ENCODE measurements around the gene CGN.
"Not testable (repeated sequence)": the region's sequence is repeated elsewhere in the genome, so short reads cannot be mapped to it uniquely, and the experiment has no call there.

The CGN gene

DNA sequence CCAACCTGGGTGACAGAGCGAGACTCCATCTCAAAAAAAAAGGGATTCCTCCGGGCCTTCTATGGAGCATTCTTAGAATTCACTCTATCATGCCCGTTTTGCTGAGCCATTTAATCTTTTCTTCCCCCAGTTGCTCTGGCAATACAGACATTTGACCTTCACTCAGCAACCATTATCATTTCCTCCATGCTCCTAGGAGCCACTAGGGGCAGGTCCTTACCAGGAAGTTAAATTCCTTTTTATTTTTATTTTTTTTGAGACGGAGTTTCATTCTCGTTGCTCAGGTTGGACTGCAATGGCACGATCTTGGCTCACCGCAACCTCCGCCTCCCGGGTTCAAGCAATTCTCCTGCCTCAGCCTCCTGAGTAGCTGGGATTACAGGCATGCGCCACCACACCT is 9.7 kb upstream of the CGN start:
- DNase-seq = no peak

DNA sequence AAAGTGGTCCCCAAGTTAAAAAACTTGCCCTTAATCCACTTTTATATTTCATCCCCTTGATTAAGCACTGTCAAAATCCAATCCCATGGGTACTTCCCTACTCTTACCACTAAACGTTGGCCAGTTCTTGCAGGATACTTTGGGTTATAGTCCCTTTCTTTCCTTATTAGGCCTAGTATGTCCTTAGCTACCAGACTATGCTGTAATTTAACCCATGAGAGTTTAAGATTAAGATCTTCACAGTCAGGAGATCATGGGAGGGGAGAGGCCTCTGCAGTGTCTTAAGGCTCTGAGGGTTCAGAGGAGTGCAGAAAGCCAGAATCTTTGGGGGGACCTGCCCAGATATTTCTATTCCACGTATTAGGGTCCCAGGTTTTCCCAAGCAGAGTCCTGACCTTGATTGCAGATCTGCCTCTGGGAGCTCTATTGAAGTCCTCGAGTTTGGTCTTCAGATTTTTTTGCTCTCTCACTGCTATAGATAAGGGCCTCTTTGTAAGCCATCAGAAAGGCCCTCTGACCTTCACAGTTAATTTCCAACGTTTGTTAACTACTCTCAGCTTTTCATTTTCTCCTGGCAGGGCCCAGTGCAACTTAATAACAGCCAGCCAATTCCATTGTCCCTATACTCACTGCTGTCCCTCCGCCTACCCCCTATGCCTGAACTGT is 9.0 kb upstream of the CGN start:
- DNase-seq = no peak

DNA sequence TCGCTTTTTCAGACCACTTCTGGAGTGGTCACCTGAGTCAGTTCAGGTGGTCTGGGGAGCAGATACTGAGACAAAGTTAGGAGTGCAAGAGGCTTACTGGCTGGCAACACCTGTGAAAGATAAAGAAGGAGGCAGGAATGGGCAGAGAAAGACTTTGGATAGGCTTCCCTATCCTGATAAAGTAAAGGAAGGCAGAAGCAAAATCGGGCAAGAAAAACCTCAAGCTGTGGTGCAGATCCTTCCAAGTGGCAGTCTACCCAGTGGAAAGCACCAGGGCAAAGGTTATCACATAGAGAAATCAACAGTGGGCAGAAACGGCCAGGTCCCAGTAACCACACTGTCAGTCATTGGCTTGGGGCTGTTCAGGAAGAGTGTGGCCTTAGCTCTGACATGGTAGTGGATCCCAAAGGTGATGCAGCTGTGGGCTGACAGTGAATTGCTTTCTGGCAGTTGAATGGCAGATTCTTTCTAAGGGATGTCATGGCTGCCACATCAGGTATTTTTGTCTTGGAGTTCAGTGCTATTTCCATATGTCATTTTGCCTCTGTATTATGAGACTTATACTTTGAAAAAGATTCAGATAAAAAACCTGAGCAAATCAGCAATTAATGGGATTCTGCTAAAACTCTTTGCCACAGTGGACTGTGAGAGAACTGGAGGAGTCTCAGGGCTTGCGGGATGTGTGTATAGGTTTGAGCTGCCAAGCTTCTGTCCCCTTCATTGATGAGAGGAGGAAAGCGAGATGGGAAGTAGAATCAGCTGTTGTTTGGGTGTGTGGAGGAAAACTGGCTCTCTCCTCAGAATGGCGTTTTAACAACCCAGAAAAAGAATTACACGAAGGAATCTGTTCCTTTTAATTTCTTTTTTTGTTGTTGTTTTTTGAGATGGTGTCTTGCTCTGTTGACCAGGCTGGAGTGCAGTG is 8.1 kb upstream of the CGN start:
- DNase-seq = no peak

- no peak for DNase-seq
Observed at GRCh38 chr1:151504252-151504651, 6.9 kb upstream of the CGN start.

DNA sequence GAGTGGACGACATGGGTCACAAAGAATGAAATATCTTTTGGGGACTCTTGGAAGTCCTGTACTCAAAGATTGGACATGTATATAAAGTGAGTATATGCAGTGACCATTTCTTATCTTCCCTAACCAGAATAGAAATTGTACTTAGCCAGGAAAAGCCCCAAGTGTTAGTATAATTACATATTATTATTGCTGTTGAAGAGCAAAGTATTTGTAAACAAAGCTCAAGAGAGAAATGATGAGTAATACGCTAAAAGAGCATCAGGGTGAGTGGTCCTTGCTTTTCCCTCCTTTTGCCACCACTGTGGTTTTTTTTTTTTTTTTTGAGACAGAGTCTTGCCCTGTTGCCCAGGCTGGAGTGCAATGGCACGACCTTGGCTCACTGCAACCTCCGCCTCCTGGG is 6.4 kb upstream of the CGN start:
- DNase-seq = no peak

- DNase-seq = no peak
Observed at GRCh38 chr1:151508833-151509232, 2.4 kb upstream of the CGN start.

- no peak for DNase-seq
Observed at GRCh38 chr1:151509350-151510019, 1.7 kb upstream of the CGN start.

- DNase-seq = no peak
Observed at GRCh38 chr1:151510020-151510405, 1.2 kb upstream of the CGN start.

- DNase-seq = no peak
Observed at GRCh38 chr1:151510614-151510956, 602 bp upstream of the CGN start.

GRCh38 chr1:151511636-151512215 is 539 bp downstream of the CGN start:
- peak in 22 of 56 donors; percentile 9 to 70 (median 50) for DNase-seq

GRCh38 chr1:151512326-151512725 is 1.1 kb downstream of the CGN start:
- DNase-seq = no peak

DNA sequence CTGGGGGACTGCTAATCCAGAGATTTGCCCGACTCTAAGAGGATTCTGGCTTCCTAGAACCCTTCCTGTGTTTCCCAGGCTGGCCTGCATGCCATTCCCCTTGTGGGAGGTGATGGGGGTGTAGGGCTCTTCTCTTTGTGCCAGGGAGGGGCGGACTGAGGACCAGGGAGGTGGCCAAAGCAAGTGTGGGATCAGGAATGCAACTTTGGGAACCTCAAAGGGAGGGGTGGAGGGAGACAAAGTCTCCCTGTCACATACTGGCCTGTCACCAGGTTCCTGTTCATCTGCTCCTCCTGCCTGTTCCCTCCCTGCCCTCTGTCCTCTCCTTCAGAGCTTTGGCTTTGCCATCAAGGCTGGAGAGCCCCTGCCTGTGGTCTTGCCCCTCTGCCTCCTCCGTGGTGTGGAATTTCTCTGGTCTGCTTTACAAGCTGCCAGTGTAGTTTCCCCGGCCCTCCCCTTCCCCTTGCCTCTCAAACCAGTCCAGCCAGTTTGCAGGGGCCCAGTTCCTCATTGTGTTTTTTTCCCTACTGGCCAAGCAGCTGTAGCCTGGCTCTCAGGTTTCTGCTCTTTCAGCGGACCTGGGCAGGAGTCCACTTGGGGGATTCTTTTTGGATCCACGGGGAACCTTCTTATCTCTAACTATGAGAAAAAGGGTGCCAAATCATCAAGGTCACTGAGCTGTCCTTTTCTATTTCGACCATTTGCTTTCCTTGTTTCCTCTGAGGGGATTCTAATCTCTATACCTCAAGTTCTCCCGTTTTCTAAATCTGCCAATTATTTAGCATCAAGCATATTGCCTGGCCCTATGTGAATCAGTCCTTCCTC is 1.8 kb downstream of the CGN start:
- no peak for DNase-seq

GRCh38 chr1:151513626-151514121 is 2.5 kb downstream of the CGN start:
- DNase-seq = no peak

DNA sequence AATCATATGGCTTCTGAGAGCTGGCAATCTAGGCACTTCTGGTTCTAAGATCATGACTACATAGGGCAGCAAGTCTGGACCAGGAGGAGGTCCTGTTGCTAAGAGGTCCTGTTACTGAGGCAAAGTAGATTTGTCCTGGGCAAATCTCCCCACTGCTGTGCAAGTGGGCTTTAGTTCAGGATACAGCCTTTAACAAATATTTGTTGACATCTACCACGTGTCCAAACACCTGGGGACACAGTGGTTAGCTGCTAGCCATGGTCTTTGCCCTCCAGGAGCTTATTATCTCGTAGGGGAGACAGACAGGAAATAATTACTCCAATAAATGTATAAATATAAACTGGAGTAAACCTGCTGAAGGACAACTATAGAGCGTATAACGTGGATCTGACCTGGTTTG is 3.2 kb downstream of the CGN start:
- DNase-seq = no peak

DNA sequence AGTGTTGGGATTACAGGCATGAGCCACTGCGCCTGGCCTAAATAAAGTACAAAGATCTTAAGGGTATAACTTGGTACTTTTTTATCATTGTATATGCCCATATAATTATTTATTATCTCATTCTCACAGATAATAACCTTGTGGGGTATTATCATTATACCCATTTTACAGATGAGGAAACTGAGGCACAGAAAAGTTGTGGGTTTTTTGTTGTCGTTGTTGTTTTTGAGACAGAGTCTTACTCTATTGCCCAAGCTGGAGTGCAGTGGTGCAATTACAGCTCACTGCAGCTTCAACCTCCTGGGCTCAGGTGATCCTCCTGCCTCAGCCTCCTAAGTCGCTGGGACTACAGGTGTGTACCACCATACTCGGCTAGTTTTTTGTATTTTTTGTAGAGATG is 4.1 kb downstream of the CGN start:
- no peak for DNase-seq

DNA sequence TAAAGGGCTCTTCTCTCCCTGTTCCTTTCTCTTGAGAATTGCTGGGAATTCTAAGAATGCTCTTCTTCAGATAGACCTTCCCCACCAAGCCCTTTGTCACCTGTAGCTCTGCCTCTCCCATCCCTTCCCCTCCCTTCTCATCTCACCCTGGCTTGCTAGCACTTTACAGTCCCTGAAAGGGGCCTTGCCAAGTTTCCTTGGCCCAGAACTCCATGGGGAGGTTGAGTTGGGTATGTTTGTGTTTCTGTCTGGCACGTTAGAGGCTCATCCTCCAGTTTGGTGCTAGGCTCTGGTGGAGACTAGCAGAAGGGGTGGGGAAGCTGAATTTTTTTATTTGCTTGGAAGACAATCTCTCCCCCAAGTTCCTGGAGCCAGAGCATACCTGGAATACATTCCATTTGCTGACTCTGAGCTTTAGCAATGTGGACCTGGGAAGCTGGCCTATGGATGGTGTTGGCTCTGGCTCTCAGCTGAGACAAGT is 4.9 kb downstream of the CGN start:
- DNase-seq = no peak

DNA sequence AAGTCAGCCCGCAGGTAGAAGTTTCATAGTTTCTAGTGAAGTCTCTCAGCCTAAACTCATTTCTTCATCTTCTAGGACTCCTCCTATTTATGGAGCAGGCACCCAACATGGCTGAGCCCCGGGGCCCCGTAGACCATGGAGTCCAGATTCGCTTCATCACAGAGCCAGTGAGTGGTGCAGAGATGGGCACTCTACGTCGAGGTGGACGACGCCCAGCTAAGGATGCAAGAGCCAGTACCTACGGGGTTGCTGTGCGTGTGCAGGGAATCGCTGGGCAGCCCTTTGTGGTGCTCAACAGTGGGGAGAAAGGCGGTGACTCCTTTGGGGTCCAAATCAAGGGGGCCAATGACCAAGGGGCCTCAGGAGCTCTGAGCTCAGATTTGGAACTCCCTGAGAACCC is 7.2 kb downstream of the CGN start:
- DNase-seq = no peak

DNA sequence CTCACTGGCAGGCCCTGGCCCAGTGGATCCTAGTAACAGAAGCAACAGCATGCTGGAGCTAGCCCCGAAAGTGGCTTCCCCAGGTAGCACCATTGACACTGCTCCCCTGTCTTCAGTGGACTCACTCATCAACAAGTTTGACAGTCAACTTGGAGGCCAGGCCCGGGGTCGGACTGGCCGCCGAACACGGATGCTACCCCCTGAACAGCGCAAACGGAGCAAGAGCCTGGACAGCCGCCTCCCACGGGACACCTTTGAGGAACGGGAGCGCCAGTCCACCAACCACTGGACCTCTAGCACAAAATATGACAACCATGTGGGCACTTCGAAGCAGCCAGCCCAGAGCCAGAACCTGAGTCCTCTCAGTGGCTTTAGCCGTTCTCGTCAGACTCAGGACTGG is 7.7 kb downstream of the CGN start:
- DNase-seq = no peak

DNA sequence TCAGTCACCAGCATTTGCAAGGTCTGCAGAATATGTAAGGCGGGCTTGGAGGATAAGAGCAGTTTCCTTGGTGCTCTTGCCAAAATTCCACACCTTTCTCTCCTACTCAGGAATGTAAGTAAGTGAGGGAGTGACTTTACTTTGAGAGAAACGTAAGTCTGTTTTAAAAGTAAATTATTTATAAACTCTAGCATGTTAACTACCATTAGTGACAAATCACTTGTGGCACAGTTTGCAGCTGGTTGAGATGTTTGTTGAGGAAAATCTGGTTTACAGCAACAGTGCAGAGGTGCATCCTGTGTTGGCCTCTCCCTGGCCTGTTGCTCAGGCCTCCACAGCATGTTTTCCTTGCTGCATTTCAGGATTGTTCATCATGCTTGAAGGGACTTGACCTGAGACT is 8.5 kb downstream of the CGN start:
- no peak for DNase-seq

DNA sequence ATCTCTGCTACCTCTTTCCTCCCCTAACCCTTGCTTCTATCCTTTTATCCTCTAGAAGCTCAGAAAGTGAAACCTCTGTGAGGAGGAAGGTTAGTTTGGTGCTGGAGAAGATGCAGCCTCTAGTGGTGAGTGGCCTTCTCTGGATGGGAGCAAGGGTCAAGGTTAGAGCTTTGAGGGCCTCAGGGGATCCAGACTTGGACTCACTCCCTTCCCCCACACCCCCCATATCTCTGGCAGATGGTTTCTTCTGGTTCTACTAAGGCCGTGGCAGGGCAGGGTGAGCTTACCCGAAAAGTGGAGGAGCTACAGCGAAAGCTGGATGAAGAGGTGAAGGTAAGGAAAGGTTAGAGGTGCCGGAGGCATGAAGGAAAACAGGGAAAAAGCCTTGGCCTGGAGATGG is 9.2 kb downstream of the CGN start:
- no peak for DNase-seq

- not testable (repeated sequence) for DNase-seq
Observed at GRCh38 chr1:151522427-151522826, 11.2 kb downstream of the CGN start.
